Left renal pelvis (tissue), 4 donors: Measurements from ENCODE around the gene TIMP1. TPM values are rescaled to one million over a fixed set of nuclear protein-coding genes. Genes with fewer than 3 reads are reported as not detected.

Source experiments
- DNase-seq, 4 donors: peaks; one replicate each; pipeline ENCODE4 v3.0.0-alpha.2; 2013; ENCODE audit warnings: low read depth in 4 of 4, low spot score in 3 of 4
- polyA plus RNA-seq, 4 donors: library from polyadenylated mRNA; unstranded; fragments of 120-200 nt; gene quantifications; one replicate each; pipeline ENCODE4 v1.2.1, GENCODE V29; 2013; ENCODE audit not compliant: insufficient read length in 4 of 4

TIMP1 gene
- polyA plus RNA-seq: 100 to 1,000 TPM in 1 of 4 donors, 10 to 100 TPM in 3; 84.5 to 230 (median 94.0) TPM

DNA sequence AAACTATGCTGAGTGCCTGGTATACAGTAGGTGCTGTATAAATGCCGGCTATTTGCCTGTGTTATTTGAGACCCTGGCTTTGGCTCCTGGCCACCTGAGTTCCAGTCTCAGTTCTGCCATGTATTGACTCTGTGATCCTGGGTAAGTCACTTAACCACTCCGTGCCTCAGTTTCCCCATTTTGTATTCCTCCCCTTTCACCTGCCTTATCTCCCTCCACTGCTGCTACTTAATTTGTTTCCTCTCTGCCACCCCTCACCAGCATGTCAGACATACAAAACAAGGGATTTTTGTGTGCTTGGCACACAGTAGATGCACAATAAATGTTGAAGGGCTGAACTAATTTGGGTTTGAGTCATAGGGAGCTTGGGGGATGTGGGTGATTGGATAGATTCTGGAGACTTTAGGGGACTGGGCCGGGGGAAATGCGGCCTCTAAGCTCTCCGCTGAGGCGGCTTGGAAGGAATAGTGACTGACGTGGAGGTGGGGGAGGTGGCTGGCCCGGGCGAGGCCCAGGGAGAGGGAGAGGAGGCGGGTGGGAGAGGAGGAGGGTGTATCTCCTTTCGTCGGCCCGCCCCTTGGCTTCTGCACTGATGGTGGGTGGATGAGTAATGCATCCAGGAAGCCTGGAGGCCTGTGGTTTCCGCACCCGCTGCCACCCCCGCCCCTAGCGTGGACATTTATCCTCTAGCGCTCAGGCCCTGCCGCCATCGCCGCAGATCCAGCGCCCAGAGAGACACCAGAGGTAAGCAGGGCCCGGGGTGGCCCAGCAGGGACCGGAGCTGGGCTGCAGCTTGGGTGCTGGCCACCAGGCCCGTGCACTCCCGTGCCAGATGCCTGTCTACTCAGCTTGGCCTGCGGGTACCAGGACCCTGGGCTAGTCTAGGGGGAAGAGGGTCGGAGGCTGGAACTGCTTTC is at the start of gene TIMP1:
Gene TIMP1 (plus strand): TSS at position 706 of the 917 bp plus-strand sequence. CDS start 980 bp downstream, outside the sequence.
- DNase-seq: peak in 3 of 4 donors; percentile 48 to 65 (median 51)

DNA sequence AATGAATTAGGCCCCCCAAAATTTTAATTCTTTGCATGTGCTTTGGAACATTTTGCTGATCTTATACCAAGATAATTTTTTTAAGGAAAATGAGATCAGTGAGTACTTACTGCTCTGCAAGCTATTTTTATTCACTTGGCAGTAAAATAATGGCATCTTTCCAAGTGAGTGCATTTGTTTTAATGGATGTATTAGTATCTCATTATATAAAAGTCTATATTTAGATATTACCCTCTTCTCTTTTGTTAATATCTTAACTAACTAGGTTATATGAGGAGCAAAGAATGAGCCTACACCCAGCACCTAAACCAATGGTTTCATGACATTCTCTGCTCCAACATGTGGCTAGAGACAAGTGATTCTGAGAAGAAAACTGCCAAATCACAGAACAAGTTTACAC is 42.4 kb upstream of the TIMP1 start:
- DNase-seq: no peak

DNA sequence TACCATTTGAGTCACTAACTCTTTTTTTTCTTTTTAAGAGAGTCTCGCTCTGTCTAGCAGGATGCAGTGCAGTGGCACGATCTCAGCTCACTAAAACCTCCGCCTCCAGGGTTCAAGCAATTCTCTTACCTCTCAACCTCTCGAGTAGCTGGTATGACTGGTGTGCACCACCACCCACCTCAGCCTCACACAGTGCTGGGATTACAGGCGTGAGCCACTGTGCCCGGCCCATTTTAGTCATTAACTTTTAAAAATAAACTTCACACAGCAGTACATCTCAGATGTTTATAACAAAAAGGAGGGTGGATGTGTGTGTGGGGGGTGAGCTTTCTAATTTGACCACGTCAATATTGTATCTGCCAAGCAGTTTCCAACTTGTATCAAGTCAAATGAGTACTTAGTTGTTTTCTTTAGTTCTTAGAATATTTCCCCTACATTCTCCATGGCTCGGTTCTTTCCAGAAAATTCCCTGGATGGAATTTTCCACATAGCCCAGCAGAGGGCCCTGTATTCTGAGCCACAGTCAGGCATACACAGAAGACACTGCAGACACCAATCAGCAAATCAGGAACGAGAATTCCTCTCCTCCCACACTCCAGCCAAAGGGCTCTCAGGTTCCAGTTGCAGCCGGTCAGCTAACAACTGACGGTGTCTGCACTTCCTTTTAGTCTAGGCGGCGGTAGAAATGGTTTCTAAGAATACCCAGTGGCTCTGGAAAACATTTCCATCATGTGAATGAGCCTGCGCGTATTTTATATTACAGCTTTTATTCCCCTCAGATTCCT is 41.3 kb upstream of the TIMP1 start:
- DNase-seq: peak; percentile 68 to 82 (median 72)

DNA sequence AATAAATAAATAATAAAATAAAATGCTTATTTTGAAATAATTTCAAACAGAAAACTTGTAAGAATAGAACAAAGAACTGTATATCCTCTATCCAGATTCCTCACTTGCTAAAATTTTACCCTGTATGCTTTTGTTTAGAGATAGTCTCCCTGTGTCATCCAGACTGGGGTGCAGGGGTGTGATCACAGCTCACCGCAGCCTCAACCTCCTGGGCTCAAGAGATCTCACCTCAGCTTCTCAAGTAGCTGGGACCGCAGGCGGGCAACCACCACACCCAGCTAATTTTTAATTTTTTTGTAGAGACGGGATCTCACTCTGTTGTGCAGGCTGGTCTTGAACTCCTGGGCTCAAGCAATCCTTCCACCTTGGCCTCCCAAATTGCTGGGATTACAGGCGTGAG is 38.7 kb upstream of the TIMP1 start:
- DNase-seq: no peak

DNA sequence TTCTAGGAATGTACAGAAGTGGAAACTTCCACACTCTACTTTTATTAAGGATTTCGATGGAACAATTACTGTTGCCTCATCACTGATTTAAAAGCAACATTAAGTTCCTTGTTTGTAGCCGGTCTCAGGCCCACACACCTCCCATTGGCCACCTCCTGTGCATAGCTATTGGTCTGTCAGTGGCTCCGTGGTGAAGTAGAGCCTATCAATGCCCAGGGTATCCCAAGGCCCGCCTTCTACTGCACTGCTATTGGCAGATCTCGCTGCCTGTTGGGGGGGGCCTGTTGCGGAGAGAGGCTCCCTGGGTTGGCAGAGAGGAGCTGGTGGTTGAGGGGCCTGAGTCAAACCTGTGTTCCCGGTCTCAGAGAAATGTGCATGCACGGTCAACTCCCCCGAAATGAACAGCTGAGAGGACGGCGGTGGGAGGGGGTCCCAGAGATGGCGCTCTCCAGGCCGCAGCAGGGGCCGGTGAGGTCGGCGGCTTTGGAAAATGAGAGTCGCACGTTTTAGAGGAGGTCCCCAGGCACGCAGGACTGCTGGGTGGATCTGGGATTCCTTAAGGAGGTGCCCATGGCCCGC is 26.1 kb upstream of the TIMP1 start:
- peak; percentile 64 to 82 (median 72) for DNase-seq

DNA sequence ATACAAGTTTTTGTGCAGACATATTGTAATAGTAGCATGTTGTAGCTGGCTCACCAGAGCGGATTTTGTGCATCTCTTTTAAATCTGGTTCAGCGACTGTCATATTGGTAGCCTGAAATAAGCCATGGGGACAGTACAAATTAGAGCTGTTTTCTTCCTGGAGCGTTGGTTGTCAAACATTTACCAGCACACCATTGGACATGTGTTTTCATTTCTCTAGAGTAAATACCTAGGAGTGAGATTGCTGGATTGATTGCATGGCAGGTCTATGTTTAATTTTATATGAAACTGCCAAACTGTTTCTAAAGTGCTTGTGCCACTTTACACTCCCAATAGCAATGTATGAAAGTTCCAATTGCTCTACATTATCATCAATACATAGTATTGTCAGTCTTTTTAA is 23.8 kb upstream of the TIMP1 start:
- no peak for DNase-seq

DNA sequence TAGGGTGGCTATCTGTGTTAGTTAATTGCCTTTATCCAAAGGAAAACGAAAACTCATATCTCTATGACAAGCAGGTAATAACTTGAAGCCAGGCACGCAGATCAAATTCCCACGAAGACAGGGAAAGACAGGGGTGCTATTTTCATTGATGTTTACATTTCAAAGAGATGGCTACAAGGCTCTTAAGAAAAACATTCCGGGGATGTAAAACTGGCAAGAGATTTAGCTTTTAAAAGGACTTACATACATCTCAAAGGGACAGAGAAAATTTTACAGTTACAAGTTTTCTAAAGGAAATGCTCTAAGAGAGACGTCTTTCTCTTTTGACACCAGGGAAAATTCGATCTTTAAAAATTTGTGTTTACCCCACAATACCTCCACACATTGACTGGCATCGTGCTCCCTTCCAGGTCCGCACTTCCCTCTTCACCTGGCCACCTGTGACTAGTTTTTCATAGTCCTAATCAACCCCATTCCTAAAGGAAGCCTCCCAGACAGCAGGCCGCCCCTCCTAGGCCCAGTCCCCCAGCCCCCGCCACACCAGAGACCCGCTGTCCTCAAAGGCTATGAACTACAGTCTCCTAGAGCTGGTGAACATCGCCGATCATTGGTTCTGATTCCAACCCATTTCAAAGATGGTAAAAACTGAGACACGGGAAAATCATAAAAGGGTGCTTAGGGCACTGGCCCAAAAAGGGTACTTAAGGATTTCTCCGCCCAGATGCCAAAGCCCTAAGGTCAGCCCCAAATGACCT is 21.9 kb upstream of the TIMP1 start:
- DNase-seq: no peak

DNA sequence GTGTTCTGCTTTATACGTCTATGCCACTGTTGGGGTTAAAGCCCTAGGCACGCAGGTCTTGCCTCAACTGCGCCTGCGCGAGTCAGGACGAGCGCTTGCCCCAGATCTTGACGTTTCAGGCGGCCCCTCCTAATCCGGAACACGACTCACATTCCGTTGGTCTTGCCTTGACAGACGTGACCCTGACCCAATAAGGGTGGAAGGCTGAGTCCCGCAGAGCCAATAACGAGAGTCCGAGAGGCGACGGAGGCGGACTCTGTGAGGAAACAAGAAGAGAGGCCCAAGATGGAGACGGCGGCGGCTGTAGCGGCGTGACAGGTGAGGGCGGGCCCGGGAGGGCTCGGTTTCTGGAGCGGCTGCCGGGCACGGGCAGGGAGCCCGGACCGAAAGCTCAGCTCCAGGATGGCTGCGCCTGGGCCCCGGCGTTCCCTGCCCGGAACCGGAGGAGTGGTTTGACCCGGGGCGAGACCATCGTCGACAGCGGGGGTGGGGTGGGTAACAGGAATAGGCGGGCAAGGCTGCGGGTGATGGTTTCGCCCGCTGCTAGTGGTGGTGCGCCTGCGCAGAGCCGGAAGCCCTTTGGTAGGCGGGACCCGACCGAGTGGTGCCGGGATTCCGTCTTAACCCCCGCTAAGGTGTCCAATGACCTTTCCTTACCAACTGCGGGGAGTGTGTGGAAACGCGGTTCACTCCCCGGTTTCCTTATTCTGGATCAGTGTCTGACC is 21.1 kb upstream of the TIMP1 start, which contains the start of gene ARAF:
Gene ARAF (plus strand): TSS at position 272 of the 725 bp plus-strand sequence. CDS start 1,763 bp downstream, outside the sequence.
- peak; percentile 92 to 98 (median 97) for DNase-seq

DNA sequence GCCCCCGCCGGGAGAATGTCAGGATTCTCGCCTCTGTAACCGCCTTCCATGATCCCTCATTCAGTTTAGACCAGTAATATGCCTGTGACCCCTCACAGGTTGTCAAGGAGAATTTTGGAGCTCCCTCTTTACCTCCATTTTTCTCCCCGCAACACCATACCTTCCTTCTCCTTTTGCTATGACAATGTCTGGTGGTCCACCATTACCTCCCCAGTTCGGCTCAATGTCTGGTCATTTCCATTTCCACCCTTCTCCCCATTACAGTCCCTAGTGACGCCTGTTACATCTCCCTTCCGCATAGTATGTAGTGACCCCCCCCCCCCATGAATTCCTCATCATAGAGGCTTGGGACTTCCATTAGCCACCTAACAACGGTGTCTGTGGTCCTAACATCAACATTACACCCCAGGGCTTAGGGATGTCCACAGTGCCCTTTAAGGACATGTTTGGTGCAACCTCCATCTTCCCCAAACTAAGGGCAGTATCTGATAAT is 20.5 kb upstream of the TIMP1 start:
- DNase-seq: no peak

DNA sequence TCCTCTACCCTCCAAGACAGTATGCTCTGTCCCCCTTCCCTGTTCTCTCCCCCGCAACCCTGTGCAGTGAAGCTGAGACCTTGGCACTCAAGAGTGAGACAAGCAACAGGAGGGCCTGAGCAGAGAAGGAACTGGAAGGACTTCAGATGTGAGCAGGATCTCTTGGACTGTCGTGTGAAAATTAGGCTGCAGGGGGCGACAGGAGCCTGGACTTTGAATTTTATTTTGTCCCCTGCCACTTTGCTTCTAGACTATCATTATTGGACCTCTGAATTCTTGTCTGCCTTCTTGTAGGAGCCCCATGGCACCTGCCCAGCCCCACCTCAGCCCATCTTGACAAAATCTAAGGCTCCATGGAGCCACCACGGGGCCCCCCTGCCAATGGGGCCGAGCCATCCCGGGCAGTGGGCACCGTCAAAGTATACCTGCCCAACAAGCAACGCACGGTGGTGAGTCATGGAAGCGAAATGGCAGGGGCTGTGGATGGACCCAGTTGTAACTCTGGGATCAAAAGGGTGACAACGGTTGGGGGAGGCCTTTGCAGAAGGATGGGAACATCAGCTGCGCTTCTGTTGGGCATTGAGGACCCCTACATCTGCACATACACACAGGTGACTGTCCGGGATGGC is 19.5 kb upstream of the TIMP1 start:
- DNase-seq: no peak

DNA sequence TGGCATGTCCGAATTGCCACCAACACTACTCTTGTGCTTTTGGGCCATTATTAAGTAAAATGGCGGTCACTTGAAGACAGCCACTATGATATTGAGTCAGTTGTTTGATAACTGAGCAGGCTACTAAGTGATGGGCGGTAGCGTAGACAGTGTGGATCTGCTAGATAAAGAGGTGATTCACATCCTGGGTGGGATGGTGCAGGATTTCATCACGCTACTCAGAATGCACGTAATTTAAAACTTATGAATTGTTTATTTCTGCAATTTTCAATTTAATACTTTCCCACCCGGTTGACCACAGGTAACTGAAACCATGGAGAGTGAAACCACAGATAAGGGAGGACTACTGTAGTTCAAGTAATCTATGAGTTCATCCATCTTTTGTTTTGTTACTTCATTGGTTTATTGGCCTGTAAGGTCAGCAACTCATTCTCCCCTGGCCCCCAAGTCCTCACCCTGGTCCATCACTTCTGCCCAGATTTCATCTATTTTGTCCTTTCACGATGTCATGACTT is 18.4 kb upstream of the TIMP1 start:
- DNase-seq: no peak

DNA sequence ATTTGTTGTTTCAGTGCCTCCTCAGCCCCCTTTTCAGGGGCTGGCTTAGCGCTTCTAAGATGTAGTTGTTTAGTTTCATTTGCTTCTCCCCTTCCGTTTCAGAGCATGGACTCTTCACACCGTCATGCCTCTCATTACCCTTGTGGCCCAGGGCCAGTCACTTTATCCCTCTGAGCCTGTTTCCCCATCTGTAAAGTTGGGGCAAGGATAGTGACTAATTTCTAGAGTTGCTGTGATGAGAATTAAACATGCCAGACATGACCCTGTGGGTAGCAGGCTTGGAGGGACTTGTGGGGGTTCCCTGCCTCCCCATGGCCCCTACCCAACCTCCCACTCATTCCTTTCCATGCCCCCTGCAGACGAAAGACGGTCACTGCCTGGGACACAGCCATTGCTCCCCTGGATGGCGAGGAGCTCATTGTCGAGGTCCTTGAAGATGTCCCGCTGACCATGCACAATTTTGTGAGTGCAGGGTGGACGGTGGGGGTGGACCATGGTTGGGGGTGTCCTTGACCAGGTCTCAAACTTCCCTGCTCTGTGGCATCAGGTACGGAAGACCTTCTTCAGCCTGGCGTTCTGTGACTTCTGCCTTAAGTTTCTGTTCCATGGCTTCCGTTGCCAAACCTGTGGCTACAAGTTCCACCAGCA is 17.7 kb upstream of the TIMP1 start:
- DNase-seq: no peak

DNA sequence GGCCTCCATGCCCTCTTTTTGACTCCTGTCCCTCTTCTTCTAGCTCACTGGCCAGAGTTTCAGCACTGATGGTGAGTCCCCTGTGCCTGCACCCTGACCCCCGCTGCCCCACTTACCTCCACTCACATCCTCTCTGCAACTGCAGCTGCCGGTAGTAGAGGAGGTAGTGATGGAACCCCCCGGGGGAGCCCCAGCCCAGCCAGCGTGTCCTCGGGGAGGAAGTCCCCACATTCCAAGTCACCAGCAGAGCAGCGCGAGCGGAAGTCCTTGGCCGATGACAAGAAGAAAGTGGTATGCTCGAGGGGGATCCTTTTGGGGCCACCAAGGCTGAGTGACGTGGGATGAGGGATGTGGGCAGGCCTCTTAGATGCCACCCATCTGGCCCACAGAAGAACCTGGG is 15.4 kb upstream of the TIMP1 start:
- no peak for DNase-seq

DNA sequence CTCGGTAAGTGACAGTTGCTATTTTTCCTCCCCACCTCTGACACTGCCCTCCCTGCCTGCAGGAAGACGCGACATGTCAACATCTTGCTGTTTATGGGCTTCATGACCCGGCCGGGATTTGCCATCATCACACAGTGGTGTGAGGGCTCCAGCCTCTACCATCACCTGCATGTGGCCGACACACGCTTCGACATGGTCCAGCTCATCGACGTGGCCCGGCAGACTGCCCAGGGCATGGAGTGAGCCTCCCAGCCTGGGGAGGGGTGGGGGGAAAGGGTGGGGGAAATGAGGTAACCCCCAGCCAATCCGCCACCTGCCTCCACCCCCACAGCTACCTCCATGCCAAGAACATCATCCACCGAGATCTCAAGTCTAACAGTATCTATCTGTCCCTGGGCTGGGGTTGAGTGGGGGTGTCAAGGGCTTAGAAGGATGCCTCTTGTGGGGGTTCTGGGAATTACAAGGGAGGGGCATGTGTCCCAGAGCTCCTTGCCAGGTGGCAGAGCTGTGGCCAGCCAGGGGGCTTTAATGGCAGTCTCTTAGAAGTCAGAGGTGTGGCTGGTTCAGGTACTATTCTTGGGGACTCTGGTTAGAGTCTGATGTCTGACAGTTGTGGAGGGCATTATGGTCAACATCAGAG is 13.5 kb upstream of the TIMP1 start:
- no peak for DNase-seq

DNA sequence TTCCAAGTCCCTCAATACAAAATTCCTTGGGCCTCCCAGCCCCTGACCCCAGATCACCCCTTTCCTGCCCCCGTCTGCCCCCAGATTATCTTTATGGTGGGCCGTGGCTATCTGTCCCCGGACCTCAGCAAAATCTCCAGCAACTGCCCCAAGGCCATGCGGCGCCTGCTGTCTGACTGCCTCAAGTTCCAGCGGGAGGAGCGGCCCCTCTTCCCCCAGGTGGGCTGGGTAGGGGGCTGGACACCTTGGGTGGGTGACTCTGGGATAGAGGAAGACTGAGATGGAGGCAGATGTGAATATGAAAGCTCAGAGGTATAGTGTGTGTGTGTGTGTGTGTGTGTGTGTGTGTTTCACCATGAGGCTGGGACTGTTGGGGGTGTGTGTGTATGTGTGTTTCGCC is 11.4 kb upstream of the TIMP1 start:
- no peak for DNase-seq

DNA sequence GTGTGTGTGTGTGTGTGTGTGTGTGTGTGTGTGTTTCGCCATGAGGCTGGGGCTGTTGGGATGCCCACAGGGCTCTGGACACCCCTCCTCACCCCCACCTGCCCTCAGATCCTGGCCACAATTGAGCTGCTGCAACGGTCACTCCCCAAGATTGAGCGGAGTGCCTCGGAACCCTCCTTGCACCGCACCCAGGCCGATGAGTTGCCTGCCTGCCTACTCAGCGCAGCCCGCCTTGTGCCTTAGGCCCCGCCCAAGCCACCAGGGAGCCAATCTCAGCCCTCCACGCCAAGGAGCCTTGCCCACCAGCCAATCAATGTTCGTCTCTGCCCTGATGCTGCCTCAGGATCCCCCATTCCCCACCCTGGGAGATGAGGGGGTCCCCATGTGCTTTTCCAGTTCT is 11.0 kb upstream of the TIMP1 start:
- no peak for DNase-seq

DNA sequence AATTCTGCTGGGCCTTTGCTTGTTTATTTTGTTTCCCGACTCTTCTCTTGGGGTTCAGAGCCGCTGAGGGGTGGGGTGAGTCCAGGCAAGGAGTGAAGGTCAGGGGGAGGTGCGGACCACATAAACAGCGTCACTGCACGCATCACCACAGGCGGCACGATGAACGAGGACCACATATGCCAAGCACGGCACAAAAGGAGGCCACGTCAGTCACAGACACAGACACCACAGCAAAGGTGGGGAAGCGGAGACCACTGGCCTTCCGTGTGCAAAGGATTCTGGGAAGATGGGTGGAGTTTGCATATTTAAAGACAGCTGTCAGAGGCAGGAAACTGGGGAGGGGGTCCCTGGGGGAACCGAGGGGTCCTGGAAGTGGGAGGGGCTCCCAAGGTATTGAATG is 10.3 kb upstream of the TIMP1 start:
- no peak for DNase-seq
